GM15510 (cell line): ENCODE measurements around the gene PDGFA.

ENCODE experiments used
- POLR2A ChIP-seq: IDR thresholded peaks from 3 replicates; pipeline ENCODE4 v1.6.1; 2011; ENCODE audit warnings: borderline replicate concordance; ENCODE audit not compliant: insufficient read length; ENCODE audit errors: extremely low read depth

Gene PDGFA

GRCh38 chr7:497346-497745, 22.3 kb downstream of the PDGFA start:
- no peak for TF ChIP-seq POLR2A

DNA sequence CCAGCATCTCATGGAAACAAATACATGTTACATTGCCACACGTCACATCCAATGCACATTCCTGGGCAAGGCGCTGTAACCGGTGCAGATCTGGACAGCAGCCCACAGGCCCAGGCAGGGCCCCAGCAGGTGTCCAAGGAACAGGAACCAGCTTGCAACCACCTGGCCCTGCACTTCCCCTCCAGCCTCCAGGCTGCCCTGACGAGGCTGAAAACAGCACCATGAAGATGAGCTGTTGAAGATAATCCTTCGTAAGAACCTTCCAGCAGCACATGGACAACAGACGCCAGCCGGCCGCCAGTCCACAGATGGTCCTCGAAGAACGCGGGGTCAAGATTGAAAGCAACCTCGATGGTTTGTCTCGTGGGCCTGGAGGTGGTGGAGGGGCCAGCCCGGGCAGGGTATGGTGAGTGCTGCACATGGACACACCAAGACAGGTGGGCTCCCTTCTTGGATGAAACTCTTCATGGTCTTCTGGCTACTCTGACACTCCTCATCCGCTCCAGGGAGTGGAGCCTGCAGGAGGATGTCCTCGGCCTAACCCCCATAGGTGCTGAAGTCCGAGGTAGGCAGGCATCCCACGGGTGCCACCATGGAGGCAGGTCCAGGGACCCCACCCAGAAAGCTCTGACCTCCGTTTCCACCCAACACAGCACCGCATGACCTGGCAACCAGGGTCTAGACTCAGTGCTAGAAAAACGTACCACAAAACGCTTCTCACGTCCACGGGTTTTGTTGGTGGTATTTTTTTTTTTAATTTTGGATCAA, 22.9 kb downstream of the PDGFA start:
- TF ChIP-seq POLR2A: no peak

DNA sequence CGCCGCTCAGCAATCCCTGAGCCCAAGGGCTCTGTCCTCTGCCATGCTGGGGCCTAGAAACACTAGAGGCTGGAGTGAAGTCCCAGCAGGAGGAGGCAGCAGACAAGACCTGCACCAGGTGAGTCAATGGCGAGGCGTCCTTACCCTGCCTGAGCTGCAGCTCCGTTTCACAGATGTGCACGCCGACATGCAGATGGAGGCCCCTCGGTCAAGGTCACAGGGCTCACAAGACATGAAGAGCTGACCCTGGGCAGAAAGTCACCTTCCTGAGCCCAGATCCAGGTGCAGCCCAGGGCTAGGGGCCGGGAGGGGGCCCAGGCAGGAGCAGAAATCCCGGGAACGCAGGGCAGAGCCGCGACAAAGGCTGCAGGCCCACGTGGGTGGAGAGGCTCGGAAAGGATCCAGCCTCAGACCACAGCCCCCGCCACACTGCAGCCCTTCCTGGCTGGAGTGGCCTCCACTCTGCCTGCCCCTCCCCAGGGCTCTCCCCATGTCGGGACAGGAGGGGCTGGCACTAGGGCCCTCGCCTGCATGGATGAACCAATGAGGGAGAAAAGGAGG, 23.8 kb downstream of the PDGFA start:
- no peak for TF ChIP-seq POLR2A

DNA sequence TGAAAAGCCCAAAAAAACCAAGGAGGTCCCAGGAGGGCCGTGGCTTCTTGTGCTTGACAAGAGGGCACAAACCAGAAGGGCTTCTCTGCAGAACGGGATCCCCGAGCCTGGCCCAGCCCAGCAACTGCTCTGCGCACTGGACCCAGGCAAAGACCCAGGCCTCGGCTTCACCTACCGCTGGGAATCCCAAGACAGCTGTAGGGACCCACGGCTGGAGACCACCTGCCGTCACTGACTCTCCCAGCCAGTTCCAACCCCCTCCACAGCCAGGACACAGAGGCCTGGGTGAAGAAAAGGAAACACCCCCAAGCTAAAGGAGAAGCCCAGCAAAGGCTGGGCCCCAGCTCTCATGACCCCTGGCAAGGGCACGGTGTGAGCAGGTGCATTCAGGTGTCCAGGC, 24.3 kb downstream of the PDGFA start:
- TF ChIP-seq POLR2A: no peak

DNA sequence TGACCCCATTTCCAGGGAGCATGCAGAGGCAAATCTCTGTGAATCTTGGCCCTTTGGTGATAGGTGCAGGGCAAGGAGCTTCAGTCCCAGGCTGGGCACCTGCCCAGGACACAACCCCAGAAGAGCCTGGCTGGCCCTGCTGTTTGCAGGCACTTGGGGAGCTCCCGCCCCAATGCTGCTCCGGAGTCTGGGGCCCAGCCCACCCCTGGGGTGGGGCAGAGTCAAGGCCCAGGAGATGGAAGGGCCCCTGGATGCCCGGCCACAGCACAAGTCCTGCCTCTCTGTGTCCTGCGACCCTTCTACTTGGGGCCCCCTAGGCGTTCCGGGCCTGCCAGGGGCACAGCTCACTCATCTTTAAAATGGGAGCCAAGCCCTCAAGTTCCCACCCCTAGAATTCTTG, 24.7 kb downstream of the PDGFA start:
- TF ChIP-seq POLR2A: no peak

- TF ChIP-seq POLR2A: no peak
Measured at GRCh38 chr7:494259-494687, 25.4 kb downstream of the PDGFA start.

DNA sequence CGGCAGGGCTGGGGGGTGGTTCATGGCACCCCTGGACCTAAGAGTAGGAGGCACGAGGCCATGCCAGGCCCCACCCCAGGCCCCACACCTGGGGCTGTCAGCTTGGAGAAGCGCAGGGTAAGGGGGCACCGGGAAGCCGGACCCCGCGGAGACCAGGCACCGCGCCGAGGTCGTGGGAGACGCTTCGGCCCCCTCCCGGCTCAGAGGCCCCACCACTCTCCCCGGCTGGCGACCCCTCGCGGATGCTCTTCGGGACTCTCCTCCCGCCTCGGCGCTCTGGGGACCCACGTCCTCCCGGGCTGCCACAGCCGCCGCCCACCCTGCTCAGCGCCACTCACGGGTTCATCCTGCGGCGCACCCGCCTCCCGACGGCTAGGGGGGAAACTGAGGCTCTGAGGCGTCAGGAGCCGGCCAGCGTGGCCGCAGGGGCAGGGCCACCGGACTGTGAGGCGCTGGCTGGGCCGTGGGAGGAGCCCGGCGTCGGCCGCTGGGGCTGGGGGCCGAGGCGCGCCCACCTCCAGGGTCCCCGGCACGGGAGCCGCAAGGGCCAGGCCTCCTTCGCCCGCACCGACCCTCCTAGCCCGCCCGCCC, 25.9 kb downstream of the PDGFA start:
- no peak for TF ChIP-seq POLR2A

DNA sequence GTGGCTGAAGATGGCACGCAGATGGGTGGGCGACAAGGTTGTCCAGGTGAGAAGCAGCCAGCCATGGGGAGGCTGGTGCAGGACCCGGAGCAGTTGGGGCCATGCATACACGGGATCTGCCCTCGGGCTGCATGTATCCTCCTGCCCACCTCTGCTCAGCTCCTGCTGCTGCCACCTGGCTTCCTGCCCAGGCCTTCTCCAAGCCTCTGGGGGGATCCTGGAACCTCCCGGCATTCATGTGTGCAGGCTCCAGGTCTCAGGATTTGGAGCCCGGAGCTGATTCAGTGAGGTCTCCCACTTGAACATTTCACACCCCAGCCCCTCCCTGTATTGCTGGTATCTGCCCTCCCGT, 27.0 kb downstream of the PDGFA start:
- TF ChIP-seq POLR2A: no peak

- TF ChIP-seq POLR2A: no peak
Measured at GRCh38 chr7:491958-492713, 27.5 kb downstream of the PDGFA start.

GRCh38 chr7:491292-491957, 28.2 kb downstream of the PDGFA start:
- TF ChIP-seq POLR2A: no peak

DNA sequence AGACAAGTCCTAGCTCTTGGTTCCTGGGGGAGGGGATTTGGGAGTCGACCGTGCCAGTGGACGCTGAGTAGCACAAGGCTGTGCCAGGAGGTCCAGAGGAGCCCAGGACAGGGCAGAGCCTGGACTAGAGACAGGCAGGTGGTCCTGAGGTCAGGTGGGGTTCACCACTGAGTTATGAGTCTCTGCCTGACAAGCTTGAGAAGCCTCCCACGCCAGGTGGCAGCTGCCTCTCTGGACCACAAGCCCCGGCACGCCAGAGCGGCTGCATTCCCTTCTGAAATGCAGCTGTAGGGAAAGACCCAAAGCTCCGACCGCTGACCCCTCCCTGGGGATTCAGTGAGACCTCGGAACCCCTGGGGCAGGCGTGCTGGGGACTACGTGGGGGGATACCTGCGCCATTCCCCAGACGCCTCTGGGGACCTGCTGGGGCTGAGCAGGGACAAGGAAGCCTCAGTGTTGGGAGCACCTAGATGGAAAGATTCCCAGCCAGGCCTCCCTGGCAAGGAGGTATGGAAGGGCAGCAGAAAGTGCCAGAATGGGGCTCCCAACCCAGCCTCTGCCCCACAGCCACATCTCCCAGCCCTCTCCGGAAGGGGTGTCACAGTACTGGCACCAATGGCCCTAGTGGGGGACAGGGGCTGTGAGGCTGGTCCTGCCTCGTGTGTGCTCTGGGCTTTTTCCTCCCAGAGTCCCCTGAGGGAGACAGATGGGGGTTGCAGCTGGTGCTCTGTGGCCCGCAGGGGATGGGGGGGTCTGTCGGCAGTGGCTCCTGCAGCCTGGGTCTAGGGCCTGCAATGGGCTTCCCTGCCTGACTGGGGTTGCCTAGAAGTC, 29.0 kb downstream of the PDGFA start:
- TF ChIP-seq POLR2A: no peak

DNA sequence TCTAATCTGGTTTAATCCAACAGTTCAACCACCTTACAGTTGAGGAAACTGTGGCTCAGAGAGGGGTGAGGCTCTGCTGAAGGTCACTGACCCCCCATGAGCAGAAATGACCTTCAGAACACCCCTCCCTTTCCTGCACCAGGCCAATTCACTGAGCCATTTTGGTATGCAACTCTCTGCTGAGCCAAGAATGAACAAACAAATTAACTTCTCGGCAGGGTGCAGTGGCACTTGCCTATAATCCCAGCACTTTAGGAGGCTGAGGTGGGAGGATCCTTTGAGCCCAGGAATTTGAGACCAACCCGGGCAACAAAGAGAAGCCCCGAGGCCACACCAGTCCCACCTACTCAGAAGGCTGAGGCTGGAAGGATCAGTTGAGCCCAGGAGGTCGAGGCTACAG, 29.8 kb downstream of the PDGFA start:
- no peak for TF ChIP-seq POLR2A

DNA sequence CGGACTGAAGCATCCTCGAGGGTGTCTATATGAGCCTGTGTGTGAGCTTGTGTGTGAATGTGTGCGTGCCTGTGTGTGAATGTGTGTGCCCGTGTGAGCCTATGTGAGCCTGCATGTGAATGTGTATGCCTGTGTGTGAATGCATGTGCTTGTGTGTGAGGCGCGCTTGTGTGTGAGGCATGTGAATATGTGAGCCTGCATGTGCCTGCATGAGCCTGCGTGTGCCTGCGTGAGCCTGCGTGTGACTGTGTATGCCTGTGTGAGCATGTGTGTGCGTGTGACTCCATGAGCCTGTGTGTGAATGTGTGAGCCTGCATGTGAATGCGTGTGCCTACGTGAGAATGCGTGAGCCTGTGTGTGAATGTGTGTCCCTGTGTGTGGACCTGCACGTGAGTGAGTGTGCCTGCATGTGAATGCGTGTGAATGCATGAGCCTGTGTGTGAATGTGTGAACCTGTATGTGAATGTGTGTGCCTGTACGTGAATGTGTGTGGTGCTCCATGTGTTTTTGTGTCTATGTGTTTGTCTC, 33.4 kb downstream of the PDGFA start:
- TF ChIP-seq POLR2A: no peak
